ENCODE data around the gene HTRA1. TPM values are rescaled to one million over a fixed set of nuclear protein-coding genes. Genes with fewer than 3 reads are reported as not detected.
A peak's percentile ranks its signal among the peaks of the same experiment; 100 is the strongest.

Gene HTRA1
- total and polyA plus RNA-seq, 12 donors = 23.4 to 108 (median 70.2) TPM

DNA sequence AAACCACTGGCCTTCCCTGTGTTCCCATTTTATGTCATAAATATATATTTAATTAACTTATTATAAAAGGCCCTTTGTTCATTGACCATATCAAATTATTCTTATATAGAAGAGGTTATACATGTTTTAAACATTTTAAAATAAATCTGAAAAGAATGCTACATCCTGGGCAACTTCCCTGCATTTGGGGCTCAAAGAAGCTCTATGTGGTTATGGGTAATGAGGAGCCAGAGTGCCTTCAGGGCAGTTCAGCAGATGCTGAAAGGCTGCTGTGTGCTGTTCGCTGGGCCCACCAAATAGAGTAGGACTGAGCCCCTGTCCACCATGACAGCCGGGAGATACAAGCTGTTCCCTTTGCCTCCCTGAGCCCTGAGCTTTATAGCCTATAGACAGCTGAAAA lies 35.9 kb downstream of the HTRA1 start:
- intact Hi-C loops (cut with DNase I) = loop anchor here in 3 of 10 donors (5.0 kb wide), 1 partner anchor 35 kb away; the partner anchor contains the start of gene HTRA1 (in 3 of the 3)
- Histone ChIP-seq H3K9me3 (no peaks in the 10 kb centered on the region), H3K36me3 (peaks cover 0 to 27% (median 0%) of the 10 kb centered on the region in 9 donors), H3K4me1 (peaks cover 6 to 79% (median 54%) of the 10 kb centered on the region in 9 donors), H3K27me3 (no peaks in the 10 kb centered on the region), H3K4me3 (no peak overlapping the region), H3K27ac (no peak overlapping the region)
- no peak for ATAC-seq
- no peak for TF ChIP-seq CTCF (IDR thresholded peaks at IDR 0.05)
- no peak for DNase-seq
- WGBS, 2 donors = 97 to 99% methylated on average over 2 of the region's 2 CpGs

GRCh38 chr10:122498521-122498920 lies 37.2 kb downstream of the HTRA1 start:
- intact Hi-C loops (cut with DNase I) = loop anchor here in 3 of 10 donors (5.0 kb wide), 1 partner anchor 36 kb away; the partner anchor contains the start of gene HTRA1 (in 3 of the 3)
- ATAC-seq (peak; percentile 59 to 82 (median 74)), DNase-seq (peak in 1 of 2 donors; percentile 44)
- Histone ChIP-seq H3K27ac (peak overlapping the region; percentile 3 to 76 (median 58)), H3K27me3 (no peaks in the 10 kb centered on the region), H3K4me3 (no peak overlapping the region), H3K9me3 (no peaks in the 10 kb centered on the region), H3K36me3 (peaks cover 0 to 18% (median 0%) of the 10 kb centered on the region in 9 donors), H3K4me1 (peaks cover 6 to 67% (median 49%) of the 10 kb centered on the region in 9 donors)
- TF ChIP-seq CTCF (IDR thresholded peaks at IDR 0.05) = no peak
- 55 to 61% methylated on average over 5 of the region's 5 CpGs for WGBS, 2 donors

DNA sequence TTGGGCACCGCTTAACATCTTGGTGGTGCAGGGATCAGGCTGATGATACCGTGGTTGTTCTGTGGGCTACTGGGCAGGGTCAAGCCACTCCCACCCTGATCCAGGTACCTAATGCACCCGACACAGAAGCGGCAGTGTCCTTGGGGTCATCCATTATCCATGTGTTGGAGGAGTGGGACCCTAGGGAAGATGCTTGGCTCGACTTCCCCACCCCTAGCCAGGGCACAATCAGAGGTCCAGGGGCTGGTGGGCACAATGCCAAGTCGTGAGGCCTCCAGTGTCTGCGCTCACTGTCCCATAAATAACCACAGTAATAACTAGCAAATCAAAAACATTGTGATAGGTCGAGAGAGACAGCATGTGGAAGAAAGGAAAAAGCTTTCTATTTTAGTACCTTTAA lies 37.7 kb downstream of the HTRA1 start:
- Histone ChIP-seq H3K27ac (peak overlapping the region; percentile 3 to 76 (median 58)), H3K4me3 (no peak overlapping the region), H3K27me3 (no peaks in the 10 kb centered on the region), H3K4me1 (peaks cover 7 to 64% (median 49%) of the 10 kb centered on the region in 9 donors), H3K9me3 (no peaks in the 10 kb centered on the region), H3K36me3 (peaks cover 0 to 22% (median 0%) of the 10 kb centered on the region in 9 donors)
- no peak for TF ChIP-seq CTCF (IDR thresholded peaks at IDR 0.05)
- ATAC-seq = peak in 7 of 8 donors; percentile 5 to 64 (median 29)
- intact Hi-C loops (cut with DNase I) = loop anchor here in 3 of 10 donors (5.0 kb wide), 1 partner anchor 37 kb away; the partner anchor contains the start of gene HTRA1 (in 3 of the 3)
- DNase-seq = peak; percentile 50 to 52
- 51 to 56% methylated on average over 8 of the region's 8 CpGs for WGBS, 2 donors

GRCh38 chr10:122499491-122499941 lies 38.2 kb downstream of the HTRA1 start:
- ATAC-seq (peak; percentile 29 to 74 (median 56)), DNase-seq (peak in 1 of 2 donors; percentile 40)
- H3K9me3 ChIP-seq = no peaks in the 10 kb centered on the region
- WGBS, 2 donors = 58 to 59% methylated on average over 5 of the region's 5 CpGs
- no peak for TF ChIP-seq CTCF (IDR thresholded peaks at IDR 0.05)
- H3K27ac ChIP-seq = peak overlapping the region in 8 of 10 donors; percentile 3 to 76 (median 62)
- peaks cover 11 to 64% (median 46%) of the 10 kb centered on the region in 9 donors for H3K4me1 ChIP-seq
- H3K4me3 ChIP-seq = no peak overlapping the region
- intact Hi-C loops (cut with DNase I) = loop anchor here in 3 of 10 donors (5.0 kb wide), 1 partner anchor 37 kb away; the partner anchor contains the start of gene HTRA1 (in 3 of the 3)
- peaks cover 0 to 18% (median 0%) of the 10 kb centered on the region in 9 donors for H3K36me3 ChIP-seq
- no peaks in the 10 kb centered on the region for H3K27me3 ChIP-seq

All from heart right ventricle (tissue), 16 donors.